Measurements from ENCODE around the gene ADAMTSL1.

Gene ADAMTSL1

DNA sequence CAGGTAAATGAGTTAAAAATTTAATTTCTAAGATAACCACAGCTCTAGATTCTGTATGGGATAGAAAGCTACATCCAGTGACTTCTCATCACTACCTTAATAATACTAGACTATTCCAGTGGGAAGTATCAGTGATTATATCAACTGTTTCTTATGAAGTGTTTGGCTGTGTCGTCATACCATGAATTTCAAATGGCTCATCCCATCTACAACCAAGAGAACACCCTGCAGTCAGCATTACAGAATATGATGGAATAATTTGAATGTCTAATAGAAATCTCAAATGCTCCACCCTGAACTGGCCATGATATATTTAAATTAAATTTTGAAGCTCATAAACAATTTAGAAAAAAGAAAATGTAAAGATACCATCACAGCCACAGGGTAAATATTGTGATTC lies 245.0 kb downstream of the ADAMTSL1 start:
- no peaks in the 10 kb centered on the region for H3K36me3 ChIP-seq (ENCODE audit: control insufficient read depth in 1 of 2, insufficient read depth in 2 of 2, low read length in 2 of 2)
- H3K9me3 ChIP-seq (ENCODE audit: control insufficient read depth in 1 of 2, low read length in 2 of 2), result no peaks in the 10 kb centered on the region
- H3K27ac ChIP-seq (ENCODE audit: low read depth, low read length), result no peak overlapping the region
- no peaks in the 10 kb centered on the region for H3K4me1 ChIP-seq (ENCODE audit: control insufficient read depth in 1 of 2, insufficient read depth in 2 of 2, low read length in 2 of 2)
- H3K9ac ChIP-seq (ENCODE audit: low read depth in 1 of 2, low read length in 2 of 2), result no peak overlapping the region
- no peak overlapping the region for H3K4me3 ChIP-seq (ENCODE audit: low read depth in 1 of 2, low read length in 2 of 2)
- H3K27me3 ChIP-seq (ENCODE audit: control insufficient read depth in 1 of 2, insufficient read depth in 2 of 2, low read length in 2 of 2), result no peaks in the 10 kb centered on the region

DNA sequence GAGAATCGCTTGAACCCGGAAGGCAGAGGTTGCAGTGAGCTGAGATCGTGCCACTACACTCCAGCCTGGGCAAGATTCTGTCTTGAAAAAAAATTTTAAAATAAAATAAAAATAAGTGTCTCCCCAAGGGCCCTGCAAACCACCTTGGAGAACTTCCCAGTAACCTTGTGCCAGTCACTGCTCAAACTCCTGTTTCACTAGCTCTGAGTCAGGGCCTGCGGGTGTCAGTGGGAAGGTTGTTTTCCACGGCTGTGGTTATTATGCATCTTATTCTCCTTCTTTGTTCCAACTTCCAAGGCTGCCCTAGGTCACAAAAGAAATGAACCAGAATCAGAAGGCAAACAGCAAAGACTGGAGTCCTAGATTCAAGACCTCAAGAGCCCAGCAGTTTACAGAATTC lies 246.7 kb downstream of the ADAMTSL1 start:
- H3K36me3 ChIP-seq (ENCODE audit: control insufficient read depth in 1 of 2, insufficient read depth in 2 of 2, low read length in 2 of 2), result no peaks in the 10 kb centered on the region
- no peak overlapping the region for H3K4me3 ChIP-seq (ENCODE audit: low read depth in 1 of 2, low read length in 2 of 2)
- H3K27ac ChIP-seq (ENCODE audit: low read depth, low read length), result no peak overlapping the region
- H3K4me1 ChIP-seq (ENCODE audit: control insufficient read depth in 1 of 2, insufficient read depth in 2 of 2, low read length in 2 of 2), result no peaks in the 10 kb centered on the region
- H3K9ac ChIP-seq (ENCODE audit: low read depth in 1 of 2, low read length in 2 of 2), result no peak overlapping the region
- H3K27me3 ChIP-seq (ENCODE audit: control insufficient read depth in 1 of 2, insufficient read depth in 2 of 2, low read length in 2 of 2), result no peaks in the 10 kb centered on the region
- no peaks in the 10 kb centered on the region for H3K9me3 ChIP-seq (ENCODE audit: control insufficient read depth in 1 of 2, low read length in 2 of 2)

DNA sequence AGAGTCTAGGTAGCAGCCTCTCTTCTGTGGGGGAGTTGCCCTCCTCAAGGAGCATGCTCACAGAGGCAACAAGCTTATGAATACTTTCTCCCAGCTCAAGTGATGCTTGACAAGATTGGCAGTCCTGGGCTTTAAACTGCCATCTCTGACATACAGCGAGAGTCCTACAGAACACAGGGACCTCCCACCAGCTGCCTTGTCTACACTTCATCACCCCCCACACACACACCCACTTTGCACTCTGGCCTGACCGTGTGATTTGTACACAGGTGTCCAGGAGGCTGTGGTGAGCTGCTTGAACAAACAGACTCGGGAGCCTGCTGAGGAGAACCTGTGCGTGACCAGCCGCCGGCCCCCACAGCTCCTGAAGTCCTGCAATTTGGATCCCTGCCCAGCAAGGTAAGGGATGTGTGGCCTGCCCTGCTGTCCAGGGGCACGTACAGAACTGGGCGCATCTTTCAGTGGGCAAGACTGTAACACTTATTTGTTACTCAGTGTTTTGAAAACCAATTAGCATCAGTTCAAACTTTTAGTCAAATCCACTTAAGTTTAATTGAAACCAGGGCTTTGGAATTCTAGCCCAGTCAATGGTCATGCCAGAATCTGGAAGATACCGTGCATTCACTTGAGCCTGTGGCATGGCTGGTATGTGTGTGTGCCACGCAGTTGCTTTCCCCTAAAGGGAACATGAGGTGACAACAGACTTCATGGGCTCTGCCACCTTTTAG lies 247.5 kb downstream of the ADAMTSL1 start:
- no peak overlapping the region for H3K27ac ChIP-seq (ENCODE audit: low read depth, low read length)
- no peaks in the 10 kb centered on the region for H3K4me1 ChIP-seq (ENCODE audit: control insufficient read depth in 1 of 2, insufficient read depth in 2 of 2, low read length in 2 of 2)
- H3K9ac ChIP-seq (ENCODE audit: low read depth in 1 of 2, low read length in 2 of 2), result no peak overlapping the region
- no peak overlapping the region for H3K4me3 ChIP-seq (ENCODE audit: low read depth in 1 of 2, low read length in 2 of 2)
- no peaks in the 10 kb centered on the region for H3K27me3 ChIP-seq (ENCODE audit: control insufficient read depth in 1 of 2, insufficient read depth in 2 of 2, low read length in 2 of 2)
- no peaks in the 10 kb centered on the region for H3K36me3 ChIP-seq (ENCODE audit: control insufficient read depth in 1 of 2, insufficient read depth in 2 of 2, low read length in 2 of 2)
- no peaks in the 10 kb centered on the region for H3K9me3 ChIP-seq (ENCODE audit: control insufficient read depth in 1 of 2, low read length in 2 of 2)

DNA sequence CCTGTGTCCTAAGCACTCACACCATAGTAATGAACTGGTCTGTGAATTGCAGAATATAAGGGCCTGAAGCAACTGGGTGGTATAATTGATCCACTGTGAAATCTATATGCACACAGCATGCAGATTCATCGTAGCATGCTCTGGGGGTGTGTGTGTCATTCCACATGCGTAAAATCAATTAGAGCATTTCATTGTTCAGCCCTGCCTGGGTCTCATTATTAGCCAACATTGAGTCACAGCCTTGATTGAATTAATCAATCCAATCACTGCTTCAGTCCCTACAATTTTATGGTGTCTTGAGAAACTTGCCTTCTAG lies 248.0 kb downstream of the ADAMTSL1 start:
- Histone ChIP-seq H3K4me1 (ENCODE audit: control insufficient read depth in 1 of 2, insufficient read depth in 2 of 2, low read length in 2 of 2) (no peaks in the 10 kb centered on the region), H3K9ac (ENCODE audit: low read depth in 1 of 2, low read length in 2 of 2) (no peak overlapping the region), H3K36me3 (ENCODE audit: control insufficient read depth in 1 of 2, insufficient read depth in 2 of 2, low read length in 2 of 2) (no peaks in the 10 kb centered on the region), H3K27me3 (ENCODE audit: control insufficient read depth in 1 of 2, insufficient read depth in 2 of 2, low read length in 2 of 2) (no peaks in the 10 kb centered on the region), H3K4me3 (ENCODE audit: low read depth in 1 of 2, low read length in 2 of 2) (no peak overlapping the region), H3K9me3 (ENCODE audit: control insufficient read depth in 1 of 2, low read length in 2 of 2) (no peaks in the 10 kb centered on the region), H3K27ac (ENCODE audit: low read depth, low read length) (no peak overlapping the region)

DNA sequence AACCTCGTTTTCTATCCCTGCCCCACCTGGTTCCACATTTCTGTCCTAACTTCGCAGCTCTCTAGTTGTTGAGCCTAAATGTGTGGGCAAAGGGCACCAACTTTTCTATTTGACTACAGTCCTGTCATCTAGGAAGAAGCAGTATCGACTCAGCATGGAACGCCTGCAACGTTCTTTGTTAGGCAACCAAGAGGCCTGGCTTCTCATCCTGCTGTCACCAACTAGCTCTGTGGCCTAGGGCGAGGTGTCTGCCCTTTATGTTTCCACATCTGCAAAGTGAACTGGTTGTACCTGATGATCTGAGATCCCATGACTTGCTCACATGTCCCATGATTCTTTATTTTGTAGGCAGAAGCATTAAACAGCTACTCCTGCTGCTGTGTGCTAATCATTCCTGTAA lies 248.9 kb downstream of the ADAMTSL1 start:
- no peaks in the 10 kb centered on the region for H3K27me3 ChIP-seq (ENCODE audit: control insufficient read depth in 1 of 2, insufficient read depth in 2 of 2, low read length in 2 of 2)

DNA sequence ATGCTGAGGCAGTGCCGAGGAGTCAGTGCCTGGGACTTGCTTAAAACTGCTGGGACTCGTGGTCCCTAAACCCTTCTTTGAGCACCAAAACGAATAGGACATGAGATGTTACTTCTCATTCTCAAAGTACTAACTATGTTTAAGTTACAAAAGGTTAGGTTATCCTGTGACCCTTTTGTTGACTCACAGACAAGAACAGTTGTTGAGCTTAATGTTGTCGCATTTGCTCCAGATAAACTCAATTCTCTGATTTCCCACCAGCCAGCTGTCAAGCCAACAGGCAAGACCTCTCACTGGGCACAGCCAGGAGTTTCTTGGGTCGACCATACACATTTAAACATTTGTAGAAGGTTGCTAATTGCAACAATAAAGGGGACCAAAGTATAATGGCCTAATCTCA lies 249.4 kb downstream of the ADAMTSL1 start:
- no peak overlapping the region for H3K27ac ChIP-seq (ENCODE audit: low read depth, low read length)
- H3K27me3 ChIP-seq (ENCODE audit: control insufficient read depth in 1 of 2, insufficient read depth in 2 of 2, low read length in 2 of 2), result no peaks in the 10 kb centered on the region
- H3K9ac ChIP-seq (ENCODE audit: low read depth in 1 of 2, low read length in 2 of 2), result no peak overlapping the region
- H3K36me3 ChIP-seq (ENCODE audit: control insufficient read depth in 1 of 2, insufficient read depth in 2 of 2, low read length in 2 of 2), result no peaks in the 10 kb centered on the region
- no peaks in the 10 kb centered on the region for H3K4me1 ChIP-seq (ENCODE audit: control insufficient read depth in 1 of 2, insufficient read depth in 2 of 2, low read length in 2 of 2)
- no peak overlapping the region for H3K4me3 ChIP-seq (ENCODE audit: low read depth in 1 of 2, low read length in 2 of 2)
- H3K9me3 ChIP-seq (ENCODE audit: control insufficient read depth in 1 of 2, low read length in 2 of 2), result no peaks in the 10 kb centered on the region

More for the DNA sequence above, 248.9 kb downstream of the ADAMTSL1 start:
- Histone ChIP-seq H3K4me3 (ENCODE audit: low read depth in 1 of 2, low read length in 2 of 2) (no peak overlapping the region), H3K36me3 (ENCODE audit: control insufficient read depth in 1 of 2, insufficient read depth in 2 of 2, low read length in 2 of 2) (no peaks in the 10 kb centered on the region), H3K4me1 (ENCODE audit: control insufficient read depth in 1 of 2, insufficient read depth in 2 of 2, low read length in 2 of 2) (no peaks in the 10 kb centered on the region), H3K9ac (ENCODE audit: low read depth in 1 of 2, low read length in 2 of 2) (no peak overlapping the region), H3K9me3 (ENCODE audit: control insufficient read depth in 1 of 2, low read length in 2 of 2) (no peaks in the 10 kb centered on the region), H3K27ac (ENCODE audit: low read depth, low read length) (no peak overlapping the region)

DNA sequence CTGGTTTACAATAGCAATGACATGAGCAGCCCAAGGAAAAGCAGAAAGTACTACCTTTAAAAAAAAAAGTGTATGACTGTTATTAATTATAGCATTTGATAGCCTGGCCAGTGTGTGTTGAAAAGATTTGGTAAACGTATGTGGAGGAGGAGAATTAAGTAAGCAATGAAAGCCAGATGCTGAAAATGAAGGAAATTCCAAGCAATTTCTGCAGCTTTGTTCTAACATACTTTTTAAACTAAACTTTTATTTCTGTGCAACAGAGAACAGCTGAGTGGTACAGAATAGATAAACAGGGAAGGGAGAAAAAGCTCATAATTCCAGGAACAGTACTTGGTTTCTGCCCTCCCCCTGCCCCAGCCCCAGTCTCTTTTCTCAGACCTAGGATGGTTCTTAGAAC lies 252.6 kb downstream of the ADAMTSL1 start:
- Histone ChIP-seq H3K36me3 (ENCODE audit: control insufficient read depth in 1 of 2, insufficient read depth in 2 of 2, low read length in 2 of 2) (no peaks in the 10 kb centered on the region), H3K9ac (ENCODE audit: low read depth in 1 of 2, low read length in 2 of 2) (no peak overlapping the region), H3K9me3 (ENCODE audit: control insufficient read depth in 1 of 2, low read length in 2 of 2) (no peaks in the 10 kb centered on the region), H3K4me3 (ENCODE audit: low read depth in 1 of 2, low read length in 2 of 2) (no peak overlapping the region), H3K4me1 (ENCODE audit: control insufficient read depth in 1 of 2, insufficient read depth in 2 of 2, low read length in 2 of 2) (no peaks in the 10 kb centered on the region), H3K27ac (ENCODE audit: low read depth, low read length) (no peak overlapping the region), H3K27me3 (ENCODE audit: control insufficient read depth in 1 of 2, insufficient read depth in 2 of 2, low read length in 2 of 2) (no peaks in the 10 kb centered on the region)

DNA sequence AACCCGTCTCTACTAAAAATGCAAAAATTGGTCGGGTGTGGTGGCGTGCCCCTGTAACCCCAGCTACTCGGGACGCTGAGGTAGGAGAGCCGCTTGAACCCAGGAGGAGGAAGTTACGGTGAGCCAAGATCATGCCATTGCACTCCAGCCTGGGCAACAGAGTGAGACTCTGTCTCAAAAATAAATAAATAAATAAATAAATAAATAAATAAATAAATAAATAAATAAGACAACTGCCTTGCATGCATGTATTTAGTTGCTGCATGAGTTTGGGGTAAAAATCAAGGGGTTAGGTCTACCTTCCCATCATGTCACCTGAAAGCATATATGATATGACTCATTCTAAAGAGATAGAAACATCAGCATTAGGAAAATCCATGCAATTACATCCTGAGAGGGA lies 254.0 kb downstream of the ADAMTSL1 start:
- no peaks in the 10 kb centered on the region for H3K36me3 ChIP-seq (ENCODE audit: control insufficient read depth in 1 of 2, insufficient read depth in 2 of 2, low read length in 2 of 2)
- H3K4me3 ChIP-seq (ENCODE audit: low read depth in 1 of 2, low read length in 2 of 2), result no peak overlapping the region
- no peaks in the 10 kb centered on the region for H3K27me3 ChIP-seq (ENCODE audit: control insufficient read depth in 1 of 2, insufficient read depth in 2 of 2, low read length in 2 of 2)
- H3K9ac ChIP-seq (ENCODE audit: low read depth in 1 of 2, low read length in 2 of 2), result no peak overlapping the region
- no peaks in the 10 kb centered on the region for H3K9me3 ChIP-seq (ENCODE audit: control insufficient read depth in 1 of 2, low read length in 2 of 2)
- H3K4me1 ChIP-seq (ENCODE audit: control insufficient read depth in 1 of 2, insufficient read depth in 2 of 2, low read length in 2 of 2), result no peaks in the 10 kb centered on the region
- H3K27ac ChIP-seq (ENCODE audit: low read depth, low read length), result no peak overlapping the region

DNA sequence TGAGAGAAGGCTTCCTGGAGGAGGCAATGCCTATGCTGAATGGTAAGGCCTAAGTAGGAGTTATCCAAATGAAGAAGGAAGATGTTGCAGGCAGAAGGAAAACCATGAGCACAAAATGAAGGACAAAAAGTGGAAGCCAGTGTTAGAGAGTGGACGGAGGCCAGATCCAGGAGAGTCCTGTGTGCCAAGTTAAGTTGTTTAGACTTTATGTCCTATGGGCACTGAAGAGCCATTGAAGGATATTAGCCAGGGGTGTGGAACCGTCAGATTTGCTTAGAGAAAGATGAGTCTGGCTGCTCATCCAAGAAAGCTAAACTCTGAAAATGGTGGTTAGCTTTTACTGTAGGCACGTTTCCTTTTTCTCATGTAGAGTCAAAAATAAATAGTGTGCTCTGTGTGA lies 254.7 kb downstream of the ADAMTSL1 start:
- Histone ChIP-seq H3K27ac (ENCODE audit: low read depth, low read length) (no peak overlapping the region), H3K27me3 (ENCODE audit: control insufficient read depth in 1 of 2, insufficient read depth in 2 of 2, low read length in 2 of 2) (no peaks in the 10 kb centered on the region), H3K4me3 (ENCODE audit: low read depth in 1 of 2, low read length in 2 of 2) (no peak overlapping the region), H3K36me3 (ENCODE audit: control insufficient read depth in 1 of 2, insufficient read depth in 2 of 2, low read length in 2 of 2) (no peaks in the 10 kb centered on the region), H3K4me1 (ENCODE audit: control insufficient read depth in 1 of 2, insufficient read depth in 2 of 2, low read length in 2 of 2) (no peaks in the 10 kb centered on the region), H3K9ac (ENCODE audit: low read depth in 1 of 2, low read length in 2 of 2) (no peak overlapping the region), H3K9me3 (ENCODE audit: control insufficient read depth in 1 of 2, low read length in 2 of 2) (no peaks in the 10 kb centered on the region)

DNA sequence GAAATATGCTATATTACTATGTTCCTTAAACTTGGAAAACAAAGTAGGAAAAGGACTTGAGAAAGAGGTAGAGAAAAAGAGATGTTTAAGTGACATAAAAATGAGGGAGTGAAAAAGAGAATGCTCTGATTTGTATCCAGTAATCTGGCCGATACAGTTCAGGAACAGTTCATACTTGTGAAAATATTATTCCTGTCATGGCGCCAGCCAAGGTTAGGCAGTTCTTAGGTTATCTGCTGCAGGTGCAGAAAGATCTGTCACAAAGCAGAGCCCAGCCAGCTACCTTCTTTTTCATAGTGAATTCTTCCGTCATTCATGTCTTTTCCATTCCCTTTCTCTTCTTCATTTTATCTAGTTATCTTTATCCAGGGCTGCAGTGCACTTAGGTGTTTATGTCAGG lies 256.3 kb downstream of the ADAMTSL1 start:
- no peaks in the 10 kb centered on the region for H3K9me3 ChIP-seq (ENCODE audit: control insufficient read depth in 1 of 2, low read length in 2 of 2)
- no peak overlapping the region for H3K27ac ChIP-seq (ENCODE audit: low read depth, low read length)
- H3K36me3 ChIP-seq (ENCODE audit: control insufficient read depth in 1 of 2, insufficient read depth in 2 of 2, low read length in 2 of 2), result no peaks in the 10 kb centered on the region
- no peaks in the 10 kb centered on the region for H3K4me1 ChIP-seq (ENCODE audit: control insufficient read depth in 1 of 2, insufficient read depth in 2 of 2, low read length in 2 of 2)
- H3K27me3 ChIP-seq (ENCODE audit: control insufficient read depth in 1 of 2, insufficient read depth in 2 of 2, low read length in 2 of 2), result no peaks in the 10 kb centered on the region
- H3K9ac ChIP-seq (ENCODE audit: low read depth in 1 of 2, low read length in 2 of 2), result no peak overlapping the region
- H3K4me3 ChIP-seq (ENCODE audit: low read depth in 1 of 2, low read length in 2 of 2), result no peak overlapping the region

DNA sequence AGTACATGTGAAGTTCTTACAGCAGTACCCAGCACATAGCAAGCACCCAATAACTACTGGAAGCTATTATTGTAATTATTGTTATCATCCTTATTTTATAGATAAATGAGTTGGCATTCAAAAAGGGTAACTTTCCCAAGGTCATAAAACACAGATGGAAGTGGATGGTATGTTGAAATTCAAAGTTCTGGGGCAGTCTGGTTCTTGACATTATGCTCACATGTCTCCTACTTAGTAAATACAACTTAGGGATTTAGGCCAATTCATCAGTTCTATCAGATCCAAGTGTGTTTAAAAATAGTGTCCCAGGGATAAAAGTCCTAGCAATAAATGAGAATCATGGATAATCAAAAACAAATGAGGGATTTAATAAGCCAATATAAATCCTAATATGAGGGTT lies 265.2 kb downstream of the ADAMTSL1 start:
- Histone ChIP-seq H3K4me1 (ENCODE audit: control insufficient read depth in 1 of 2, insufficient read depth in 2 of 2, low read length in 2 of 2) (peaks cover 0 to 17% of the 10 kb centered on the region in 2 donors), H3K9me3 (ENCODE audit: control insufficient read depth in 1 of 2, low read length in 2 of 2) (no peaks in the 10 kb centered on the region), H3K4me3 (ENCODE audit: low read depth in 1 of 2, low read length in 2 of 2) (no peak overlapping the region), H3K27me3 (ENCODE audit: control insufficient read depth in 1 of 2, insufficient read depth in 2 of 2, low read length in 2 of 2) (no peaks in the 10 kb centered on the region), H3K9ac (ENCODE audit: low read depth in 1 of 2, low read length in 2 of 2) (no peak overlapping the region), H3K27ac (ENCODE audit: low read depth, low read length) (no peak overlapping the region), H3K36me3 (ENCODE audit: control insufficient read depth in 1 of 2, insufficient read depth in 2 of 2, low read length in 2 of 2) (no peaks in the 10 kb centered on the region)

All from duodenal mucosa (tissue), 2 donors.